Psoas muscle (tissue), 8 donors: ENCODE data around the gene MRPL49. TPM values are rescaled to one million over a fixed set of nuclear protein-coding genes. Genes with fewer than 3 reads are reported as not detected.
"Not testable (repeated sequence)": the region's sequence is repeated elsewhere in the genome, so short reads cannot be mapped to it uniquely, and the experiment has no call there.

Source experiments
- ATAC-seq, 4 donors: fragments of 200-7000 bp; cut with Tn5 transposase; one replicate each; pipeline ENCODE4 v1.9.1; 2020; ENCODE audit warnings: moderate library complexity in 3 of 4, mild to moderate bottlenecking in 2 of 4
- DNase-seq, 2 donors: peaks; one replicate each; pipeline ENCODE4 v3.0.0-alpha.2; 2020
- H3K27ac ChIP-seq: fragments of 200-600 bp; one replicate; pipeline ENCODE4 v1.8.0; 2022
- H3K27me3 ChIP-seq, 3 donors: fragments of 200-600 bp in 1 of 3; one replicate each; pipeline versions ENCODE4 v1.6.1 to v1.8.0; 2013 to 2022; ENCODE audit warnings: low read length in 2 of 3, mild to moderate bottlenecking in 2 of 3, moderate library complexity in 1 of 3; ENCODE audit not compliant: insufficient read depth in 3 of 3
- H3K36me3 ChIP-seq, 2 donors: fragments of 200-600 bp in 1 of 2; one replicate each; pipeline versions ENCODE4 v1.6.1 to v1.8.0; 2013 to 2022; ENCODE audit warnings: low read depth in 1 of 2, mild to moderate bottlenecking in 1 of 2, moderate library complexity in 1 of 2; ENCODE audit not compliant: insufficient read depth in 1 of 2
- H3K4me1 ChIP-seq: fragments of 200-600 bp; one replicate; pipeline ENCODE4 v1.8.0; 2022
- H3K4me3 ChIP-seq: fragments of 200-600 bp; one replicate; pipeline ENCODE4 v1.8.0; 2022; ENCODE audit warnings: mild to moderate bottlenecking
- H3K9me3 ChIP-seq: fragments of 200-600 bp; one replicate; pipeline ENCODE4 v1.8.0; 2022
- WGBS, 3 donors: extraction: QIAGEN DNeasy Blood & Tissue Kit; methylation state at CpG; one replicate each; pipeline versions ENCODE4 v1.1.6 to v1.1.7; 2013; 5-methylcytosine and 5-hydroxymethylcytosine counted together
- intact Hi-C, 2 donors: fragments of 100-400 bp; cut with DNase I; formaldehyde crosslinking; loops; one replicate each; pipeline versions ENCODE4 v1.11.0 to v1.14.2; 2022
- polyA plus RNA-seq, 3 donors: library from polyadenylated mRNA; stranded (reverse); fragments of 200-250 nt; gene quantifications; one replicate each; pipeline ENCODE4 v1.2.3, GENCODE V29; 2013
- total RNA-seq, 4 donors: library from RNA; stranded (reverse); fragmentation: NEBNext Ultra II Directional in 2 of 4; extraction: Animal tissue kit (Norgen Biotek cat#: 25700) in 2 of 4; gene quantifications; one replicate each; pipeline versions ENCODE4 v1.2.1 to v1.2.4, GENCODE V29; 2021 to 2023
- TF ChIP-seq, protein P1 (sequence below): fragments of 200-600 bp; IDR thresholded peaks from one replicate; pipeline ENCODE4 v1.8.0; 2022; ENCODE audit warnings: antibody characterized with exemption
- donor health status: healthy with polysubstance abuse.
- donor health status: DM: no; HTN: no; CAD: no; lungs with moderate emphysema.
- donor health status: Bipolar disorder and iron deficiency.
- donor health status: healthy.
- donor health status: DM: yes; HTN: yes; CAD: no.
- donor health status: DM: no; HTN: no; CAD: no.
- donor health status: DM: no; HTN: no; CAD: no.
- donor health status: DM: yes; HTN: yes; CAD: no.

The MRPL49 gene
- total and polyA plus RNA-seq, 7 donors: 29.0 to 54.1 (median 32.9) TPM

GRCh38 chr11:65167656-65168055, 45.5 kb downstream of the MRPL49 start:
- intact Hi-C loops: no loop called here
- Histone ChIP-seq H3K27ac (no peak overlapping the region), H3K4me3 (no peak overlapping the region), H3K27me3 (no peaks in the 10 kb centered on the region), H3K4me1 (no peaks in the 10 kb centered on the region), H3K36me3 (no peaks in the 10 kb centered on the region), H3K9me3 (no peaks in the 10 kb centered on the region)
- WGBS, 3 donors: 87 to 93% (median 88%) methylated on average over 3 of the region's 3 CpGs
- DNase-seq (no peak), ATAC-seq (no peak)
- TF ChIP-seq, protein P1, sequence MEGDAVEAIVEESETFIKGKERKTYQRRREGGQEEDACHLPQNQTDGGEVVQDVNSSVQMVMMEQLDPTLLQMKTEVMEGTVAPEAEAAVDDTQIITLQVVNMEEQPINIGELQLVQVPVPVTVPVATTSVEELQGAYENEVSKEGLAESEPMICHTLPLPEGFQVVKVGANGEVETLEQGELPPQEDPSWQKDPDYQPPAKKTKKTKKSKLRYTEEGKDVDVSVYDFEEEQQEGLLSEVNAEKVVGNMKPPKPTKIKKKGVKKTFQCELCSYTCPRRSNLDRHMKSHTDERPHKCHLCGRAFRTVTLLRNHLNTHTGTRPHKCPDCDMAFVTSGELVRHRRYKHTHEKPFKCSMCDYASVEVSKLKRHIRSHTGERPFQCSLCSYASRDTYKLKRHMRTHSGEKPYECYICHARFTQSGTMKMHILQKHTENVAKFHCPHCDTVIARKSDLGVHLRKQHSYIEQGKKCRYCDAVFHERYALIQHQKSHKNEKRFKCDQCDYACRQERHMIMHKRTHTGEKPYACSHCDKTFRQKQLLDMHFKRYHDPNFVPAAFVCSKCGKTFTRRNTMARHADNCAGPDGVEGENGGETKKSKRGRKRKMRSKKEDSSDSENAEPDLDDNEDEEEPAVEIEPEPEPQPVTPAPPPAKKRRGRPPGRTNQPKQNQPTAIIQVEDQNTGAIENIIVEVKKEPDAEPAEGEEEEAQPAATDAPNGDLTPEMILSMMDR: no peak

GRCh38 chr11:65169164-65169641, 47.1 kb downstream of the MRPL49 start:
- H3K27ac ChIP-seq: no peak overlapping the region
- WGBS, 3 donors: 68 to 71% (median 68%) methylated on average over 11 of the region's 11 CpGs
- intact Hi-C loops: no loop called here
- ATAC-seq (no peak), DNase-seq (no peak)
- H3K9me3 ChIP-seq: no peaks in the 10 kb centered on the region
- no peaks in the 10 kb centered on the region for H3K4me1 ChIP-seq
- H3K4me3 ChIP-seq: no peak overlapping the region
- H3K36me3 ChIP-seq: no peaks in the 10 kb centered on the region
- peaks cover 0 to 1% (median 0%) of the 10 kb centered on the region in 3 donors for H3K27me3 ChIP-seq
- TF ChIP-seq, protein P1: no peak

DNA sequence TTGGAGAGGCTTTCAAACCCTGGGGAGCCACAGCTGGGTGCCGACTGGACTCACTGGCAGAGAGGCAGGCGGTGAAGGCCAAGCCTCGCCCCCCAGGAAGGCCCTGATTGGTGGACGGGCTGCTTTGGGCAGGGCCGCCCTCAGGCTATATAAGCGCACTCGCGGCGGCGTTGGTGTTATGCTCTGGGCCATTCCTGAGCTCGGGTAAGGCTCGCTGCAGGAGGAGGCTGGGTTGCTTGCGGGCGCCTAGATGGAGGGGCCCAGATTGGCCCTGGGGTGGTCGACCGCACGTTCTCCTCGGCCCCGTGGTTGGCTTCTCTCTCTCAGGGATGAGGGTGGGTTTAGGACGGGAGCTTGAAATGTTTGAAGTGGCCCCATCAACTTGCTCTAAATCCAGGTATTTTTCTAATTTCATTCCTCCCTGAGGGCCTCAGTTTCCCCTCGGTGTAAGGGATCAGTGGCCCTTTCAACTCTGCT, 48.0 kb downstream of the MRPL49 start, which contains the start of gene SPDYC:
SPDYC (plus strand) TSS at position 176 of the 477 bp plus-strand sequence. CDS start 1,125 bp downstream, outside the sequence.
- Histone ChIP-seq H3K36me3 (no peaks in the 10 kb centered on the region), H3K27me3 (peaks cover 0 to 1% (median 0%) of the 10 kb centered on the region in 3 donors), H3K9me3 (no peaks in the 10 kb centered on the region), H3K4me3 (no peak within 1 kb of the TSS), H3K27ac (no peak within 1 kb of the TSS), H3K4me1 (no peaks in the 10 kb centered on the region)
- ATAC-seq (no peak), DNase-seq (no peak)
- intact Hi-C loops: no loop called here
- TF ChIP-seq, protein P1: no peak
- 87 to 89% (median 87%) methylated on average over 21 of the region's 21 CpGs for WGBS, 3 donors

- H3K4me3 ChIP-seq: no peak overlapping the region
- H3K9me3 ChIP-seq: no peaks in the 10 kb centered on the region
- intact Hi-C loops: no loop called here
- no peaks in the 10 kb centered on the region for H3K36me3 ChIP-seq
- WGBS, 3 donors: 77 to 87% (median 80%) methylated on average over 10 of the region's 10 CpGs
- ATAC-seq (peak in 1 of 4 donors; percentile 31), DNase-seq (no peak)
- H3K27me3 ChIP-seq: peaks cover 0 to 1% (median 0%) of the 10 kb centered on the region in 3 donors
- TF ChIP-seq, protein P1: no peak
- no peak overlapping the region for H3K27ac ChIP-seq
- H3K4me1 ChIP-seq: no peaks in the 10 kb centered on the region
Measured at GRCh38 chr11:65172600-65172999, 50.5 kb downstream of the MRPL49 start.

DNA sequence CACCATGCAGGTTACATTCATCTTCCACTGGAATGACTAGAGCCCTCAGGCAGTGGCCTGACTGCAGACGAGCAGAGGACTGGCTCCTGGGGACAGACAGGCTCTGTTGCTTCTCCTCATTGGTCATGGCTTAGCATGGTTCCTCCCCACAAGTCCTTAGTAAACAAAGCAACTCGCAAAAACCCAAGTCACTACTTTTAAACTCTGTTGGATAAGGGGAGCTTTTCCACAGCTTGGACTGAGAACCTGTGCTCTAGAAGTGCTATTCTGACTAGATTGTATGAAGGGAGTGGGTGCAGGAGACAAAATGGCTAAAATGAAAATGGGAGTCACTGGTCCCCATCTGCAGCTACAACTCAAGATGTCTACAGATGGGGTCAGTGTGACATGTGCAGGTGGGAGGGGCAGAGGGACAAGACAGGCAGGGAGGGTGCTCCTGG, 52.5 kb downstream of the MRPL49 start:
- intact Hi-C loops, H3K9me3 ChIP-seq, H3K27me3 ChIP-seq, H3K36me3 ChIP-seq, ATAC-seq, H3K27ac ChIP-seq, DNase-seq, H3K4me1 ChIP-seq, H3K4me3 ChIP-seq: not testable (repeated sequence)
- WGBS, 3 donors: 52 to 61% (median 58%) methylated on average over 2 of the region's 2 CpGs

Other genes starting within 250 kb of the MRPL49 start
- 10 to 100 TPM; 34.7 to 71.0 (median 61.1) TPM for gene EHD1, start 243.7 kb upstream of the MRPL49 start, total RNA-seq
- gene EHD1, start 243.7 kb upstream of the MRPL49 start, polyA plus RNA-seq: 100 to 1,000 TPM in 1 of 3 donors, 10 to 100 TPM in 2; 23.5 to 174 (median 30.9) TPM
- 10 to 100 TPM; 19.5 to 21.6 (median 20.6) TPM for gene ATG2A, start 205.1 kb upstream of the MRPL49 start, total RNA-seq
- 10 to 100 TPM; 11.0 to 17.9 (median 15.4) TPM for gene ATG2A, start 205.1 kb upstream of the MRPL49 start, polyA plus RNA-seq
- gene PPP2R5B, start 197.6 kb upstream of the MRPL49 start, total RNA-seq: 10 to 100 TPM; 13.2 to 21.9 (median 18.1) TPM
- 10 to 100 TPM; 14.9 to 36.1 (median 16.8) TPM for gene PPP2R5B, start 197.6 kb upstream of the MRPL49 start, polyA plus RNA-seq
- not detected for gene GPHA2, start 186.4 kb upstream of the MRPL49 start, total RNA-seq
- not detected for gene GPHA2, start 186.4 kb upstream of the MRPL49 start, polyA plus RNA-seq
- gene MAJIN, start 150.2 kb upstream of the MRPL49 start, total RNA-seq: not detected
- gene MAJIN, start 150.2 kb upstream of the MRPL49 start, polyA plus RNA-seq: not detected
- 1 to 10 TPM; 1.7 to 2.5 (median 2.4) TPM for gene BATF2, start 125.3 kb upstream of the MRPL49 start, total RNA-seq
- gene BATF2, start 125.3 kb upstream of the MRPL49 start, polyA plus RNA-seq: 1 to 10 TPM; 2.3 to 8.4 (median 3.4) TPM
- gene ARL2, start 108.2 kb upstream of the MRPL49 start, total RNA-seq: 100 to 1,000 TPM; 109 to 171 (median 145) TPM
- 100 to 1,000 TPM; 119 to 168 (median 154) TPM for gene ARL2, start 108.2 kb upstream of the MRPL49 start, polyA plus RNA-seq
- gene SNX15, start 94.9 kb upstream of the MRPL49 start, total RNA-seq: 10 to 100 TPM; 15.6 to 21.7 (median 18.7) TPM
- 10 to 100 TPM; 26.7 to 66.5 (median 30.3) TPM for gene SNX15, start 94.9 kb upstream of the MRPL49 start, polyA plus RNA-seq
- 10 to 100 TPM in 1 of 4 donors, 1 to 10 TPM in 3; 8.4 to 12.3 (median 9.1) TPM for gene SAC3D1, start 81.1 kb upstream of the MRPL49 start, total RNA-seq
- gene SAC3D1, start 81.1 kb upstream of the MRPL49 start, polyA plus RNA-seq: 10 to 100 TPM; 10.8 to 19.2 (median 12.9) TPM
- 1 to 10 TPM in 2 of 4 donors, under 1 TPM in 2; 0.98 to 4.8 (median 1.9) TPM for gene NAALADL1, start 63.8 kb upstream of the MRPL49 start, total RNA-seq
- 1 to 10 TPM; 1.3 to 3.7 (median 1.6) TPM for gene NAALADL1, start 63.8 kb upstream of the MRPL49 start, polyA plus RNA-seq
- 1 to 10 TPM in 1 of 4 donors, under 1 TPM in 3; 0.50 to 1.1 (median 0.87) TPM for gene CDCA5, start 38.3 kb upstream of the MRPL49 start, total RNA-seq
- gene CDCA5, start 38.3 kb upstream of the MRPL49 start, polyA plus RNA-seq: 1 to 10 TPM in 2 of 3 donors, under 1 TPM in 1; 0.28 to 1.6 (median 1.3) TPM
- gene ZFPL1, start 38.1 kb upstream of the MRPL49 start, total RNA-seq: 10 to 100 TPM; 22.1 to 29.3 (median 26.2) TPM
- 10 to 100 TPM; 43.0 to 55.9 (median 46.8) TPM for gene ZFPL1, start 38.1 kb upstream of the MRPL49 start, polyA plus RNA-seq
- gene VPS51, start 26.1 kb upstream of the MRPL49 start, total RNA-seq: 100 to 1,000 TPM in 1 of 4 donors, 10 to 100 TPM in 3; 82.2 to 105 (median 91.3) TPM
- gene VPS51, start 26.1 kb upstream of the MRPL49 start, polyA plus RNA-seq: 100 to 1,000 TPM in 1 of 3 donors, 10 to 100 TPM in 2; 60.3 to 110 (median 85.8) TPM
- 10 to 100 TPM in 2 of 4 donors, 1 to 10 TPM in 2; 5.1 to 13.5 (median 9.5) TPM for gene TM7SF2, start 10.4 kb upstream of the MRPL49 start, total RNA-seq
- gene TM7SF2, start 10.4 kb upstream of the MRPL49 start, polyA plus RNA-seq: 1 to 10 TPM; 3.2 to 7.8 (median 5.3) TPM
- 10 to 100 TPM in 2 of 4 donors, 1 to 10 TPM in 2; 8.6 to 16.1 (median 10.2) TPM for gene ZNHIT2, start 4.6 kb upstream of the MRPL49 start, total RNA-seq
- 10 to 100 TPM; 21.7 to 25.7 (median 24.9) TPM for gene ZNHIT2, start 4.6 kb upstream of the MRPL49 start, polyA plus RNA-seq
- gene FAU, start 187 bp upstream of the MRPL49 start, total RNA-seq: 100 to 1,000 TPM; 465 to 641 (median 573) TPM
- gene FAU, start 187 bp upstream of the MRPL49 start, polyA plus RNA-seq: 100 to 1,000 TPM; 639 to 798 (median 733) TPM
- gene SYVN1, start 12.2 kb downstream of the MRPL49 start, total RNA-seq: 10 to 100 TPM; 26.5 to 56.1 (median 31.7) TPM
- 10 to 100 TPM; 20.2 to 33.5 (median 20.5) TPM for gene SYVN1, start 12.2 kb downstream of the MRPL49 start, polyA plus RNA-seq
- gene SPDYC, start 47.9 kb downstream of the MRPL49 start, total RNA-seq: not detected
- not detected for gene SPDYC, start 47.9 kb downstream of the MRPL49 start, polyA plus RNA-seq
- gene CAPN1, start 59.6 kb downstream of the MRPL49 start, total RNA-seq: 100 to 1,000 TPM in 1 of 4 donors, 10 to 100 TPM in 3; 72.4 to 105 (median 81.5) TPM
- 10 to 100 TPM; 65.7 to 97.4 (median 86.5) TPM for gene CAPN1, start 59.6 kb downstream of the MRPL49 start, polyA plus RNA-seq
- 1 to 10 TPM; 1.7 to 3.4 (median 3.0) TPM for gene POLA2, start 139.6 kb downstream of the MRPL49 start, total RNA-seq
- 1 to 10 TPM; 2.1 to 5.8 (median 4.3) TPM for gene POLA2, start 139.6 kb downstream of the MRPL49 start, polyA plus RNA-seq
- 1 to 10 TPM; 4.9 to 7.3 (median 6.8) TPM for gene CDC42EP2, start 192.5 kb downstream of the MRPL49 start, total RNA-seq
- 1 to 10 TPM; 2.7 to 5.9 (median 3.3) TPM for gene CDC42EP2, start 192.5 kb downstream of the MRPL49 start, polyA plus RNA-seq
- 10 to 100 TPM; 26.5 to 43.8 (median 40.6) TPM for gene DPF2, start 211.5 kb downstream of the MRPL49 start, total RNA-seq
- 10 to 100 TPM; 24.8 to 39.2 (median 29.7) TPM for gene DPF2, start 211.5 kb downstream of the MRPL49 start, polyA plus RNA-seq
- under 1 TPM in 1 of 4 donors, not detected in 3; 0.25 TPM for gene TIGD3, start 232.4 kb downstream of the MRPL49 start, total RNA-seq
- under 1 TPM; 0.05 to 0.09 (median 0.08) TPM for gene TIGD3, start 232.4 kb downstream of the MRPL49 start, polyA plus RNA-seq